Measurements from ENCODE around the gene CNTNAP2.
"Not testable (repeated sequence)": the region's sequence is repeated elsewhere in the genome, so short reads cannot be mapped to it uniquely, and the experiment has no call there.

The CNTNAP2 gene

DNA sequence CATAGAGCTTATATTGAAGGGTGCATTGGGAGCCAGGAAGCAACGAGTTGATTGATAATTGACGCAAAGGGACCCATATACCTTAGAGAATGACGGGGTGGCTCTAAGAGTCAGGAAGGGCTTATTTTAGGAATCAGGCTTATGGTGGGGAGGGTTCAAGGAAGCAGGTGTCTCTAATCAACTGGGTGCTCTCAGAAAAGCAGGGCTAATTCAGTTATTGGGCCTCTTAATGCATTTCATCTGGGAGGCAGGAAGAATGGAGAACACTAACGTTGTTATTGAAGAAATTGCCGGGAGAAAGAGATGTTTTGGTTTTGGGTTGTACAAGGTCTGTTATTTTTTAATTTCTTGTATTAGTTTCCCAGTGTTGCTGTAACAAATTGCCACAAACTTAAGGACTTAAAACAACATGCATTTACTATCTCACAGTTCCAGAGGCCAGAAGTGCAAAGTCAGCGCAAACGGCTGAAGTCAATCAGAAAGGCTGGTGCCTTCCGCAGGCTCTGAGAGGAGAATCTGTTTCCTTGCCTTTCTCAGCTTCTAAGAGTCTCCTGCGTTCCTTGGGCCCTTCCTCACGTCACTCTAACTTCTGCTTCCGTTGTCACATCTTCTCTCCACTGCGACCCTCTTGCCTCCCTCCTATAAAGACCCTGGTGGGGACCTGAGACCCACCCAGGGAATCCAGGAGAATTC is 2145.5 kb downstream of the CNTNAP2 start:
- DNase-seq, result no peak

DNA sequence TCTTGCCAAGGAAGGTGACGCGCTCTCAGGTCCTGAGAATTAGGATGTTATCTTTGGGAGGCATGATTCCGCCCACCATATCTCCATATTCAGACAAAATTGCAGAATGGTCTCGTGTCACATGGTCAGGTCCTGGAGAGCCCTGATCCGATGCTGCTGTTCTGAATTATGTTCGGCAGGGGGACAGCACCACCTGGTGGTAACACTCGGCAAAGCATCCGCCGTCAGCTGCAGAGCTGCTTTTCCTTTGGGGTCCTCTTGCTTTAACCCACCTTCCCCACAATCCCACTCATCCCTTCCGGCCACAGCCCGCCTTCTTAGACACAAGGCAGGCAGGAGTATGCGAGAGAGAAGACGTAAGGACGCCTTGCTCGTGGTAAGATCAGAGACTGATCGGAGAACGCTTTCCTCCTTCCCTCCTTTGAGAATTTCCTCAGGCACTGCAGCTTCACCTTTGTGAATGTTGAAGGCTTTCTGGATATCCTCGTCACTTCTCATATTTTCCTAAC is 2146.2 kb downstream of the CNTNAP2 start:
- peak; percentile 73 for DNase-seq

DNA sequence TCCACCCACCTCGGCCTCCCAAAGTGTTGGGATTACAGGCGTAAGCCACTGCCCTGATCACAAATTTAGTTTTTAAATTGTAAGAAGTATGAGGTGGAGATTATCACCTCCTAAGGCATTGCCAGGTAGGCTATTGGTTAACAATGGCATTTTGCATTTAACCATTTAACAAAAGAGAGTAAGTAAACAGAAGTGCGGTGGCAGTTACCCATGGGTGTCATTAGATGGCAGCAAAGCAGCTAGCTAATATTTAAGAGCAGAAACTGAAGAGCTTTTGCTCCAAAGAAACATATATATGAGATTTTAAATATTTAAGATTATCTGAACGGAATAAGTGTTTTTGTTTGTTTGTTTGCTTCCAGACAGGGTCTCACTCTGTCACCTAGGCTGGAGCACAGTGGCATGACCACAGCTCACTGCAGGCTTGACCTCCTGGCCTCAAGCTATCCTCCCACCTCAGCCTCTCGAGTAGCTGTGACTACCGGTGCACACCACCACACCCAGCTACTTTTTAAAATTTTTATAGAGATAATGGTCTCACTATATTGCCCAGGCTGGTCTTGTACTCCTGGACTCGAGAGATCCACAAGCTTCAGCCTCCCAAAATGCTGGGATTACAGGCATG is 2148.4 kb downstream of the CNTNAP2 start:
- DNase-seq, result no peak

- DNase-seq, result no peak
These were observed 2149.3 kb downstream of the CNTNAP2 start for GRCh38 chr7:148265896-148266295.

DNA sequence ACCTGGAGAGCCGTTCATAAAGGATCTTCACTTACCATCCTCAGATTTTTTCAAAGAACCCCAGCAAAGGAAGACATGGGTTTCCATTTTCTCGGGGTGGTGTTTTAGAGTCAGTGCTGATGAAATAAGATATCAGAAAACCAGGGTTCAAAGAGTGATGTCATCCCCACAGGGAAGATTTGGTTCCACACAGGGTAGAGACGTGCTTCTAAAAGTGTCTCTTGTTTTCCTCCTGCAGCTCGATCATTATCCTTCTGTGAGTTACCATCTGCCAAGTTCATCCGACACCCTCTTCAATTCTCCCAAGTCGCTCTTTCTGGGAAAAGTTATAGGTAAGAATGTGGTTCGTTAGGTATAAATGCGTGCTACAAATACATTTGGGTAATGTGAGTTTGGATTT is 2150.2 kb downstream of the CNTNAP2 start:
- DNase-seq, result no peak

DNA sequence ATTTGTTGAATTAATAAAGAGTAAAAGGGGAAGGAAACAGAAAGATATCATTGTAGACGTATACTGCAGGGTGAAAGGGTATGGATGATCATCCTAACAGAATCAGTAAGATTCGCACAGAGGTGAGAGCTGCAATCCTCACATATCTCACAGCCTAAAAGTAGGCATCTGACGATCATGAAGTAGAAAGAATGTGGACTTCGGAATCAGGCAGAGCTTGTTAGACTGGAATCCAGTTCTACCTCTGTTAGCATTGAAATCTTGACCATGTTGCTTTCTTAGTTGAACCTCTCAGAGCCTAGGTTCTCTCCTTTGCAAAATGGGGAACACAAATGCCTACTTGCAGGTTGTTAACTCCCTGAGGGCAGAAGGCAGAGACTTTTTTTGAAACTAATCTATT is 2154.0 kb downstream of the CNTNAP2 start:
- DNase-seq, result no peak

DNA sequence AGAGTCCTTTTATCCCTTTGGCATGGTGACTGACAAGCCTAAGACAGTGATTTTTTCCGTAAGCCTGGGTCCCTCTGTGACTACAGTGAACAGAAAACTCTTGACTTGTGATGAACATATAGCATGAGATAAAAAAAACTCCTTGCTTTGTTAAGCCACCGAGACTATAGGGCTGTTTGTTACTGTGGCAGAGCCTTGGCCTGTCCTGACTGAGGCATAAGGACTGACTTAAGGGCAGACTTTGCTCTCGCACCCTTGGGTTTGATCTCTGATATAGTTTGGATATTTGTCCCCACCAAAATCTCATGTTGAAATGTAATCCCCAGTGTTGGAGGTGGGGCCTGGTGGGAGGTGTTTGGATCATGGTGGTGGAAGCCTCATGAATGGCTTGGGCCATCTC is 2157.5 kb downstream of the CNTNAP2 start:
- DNase-seq, result no peak

DNA sequence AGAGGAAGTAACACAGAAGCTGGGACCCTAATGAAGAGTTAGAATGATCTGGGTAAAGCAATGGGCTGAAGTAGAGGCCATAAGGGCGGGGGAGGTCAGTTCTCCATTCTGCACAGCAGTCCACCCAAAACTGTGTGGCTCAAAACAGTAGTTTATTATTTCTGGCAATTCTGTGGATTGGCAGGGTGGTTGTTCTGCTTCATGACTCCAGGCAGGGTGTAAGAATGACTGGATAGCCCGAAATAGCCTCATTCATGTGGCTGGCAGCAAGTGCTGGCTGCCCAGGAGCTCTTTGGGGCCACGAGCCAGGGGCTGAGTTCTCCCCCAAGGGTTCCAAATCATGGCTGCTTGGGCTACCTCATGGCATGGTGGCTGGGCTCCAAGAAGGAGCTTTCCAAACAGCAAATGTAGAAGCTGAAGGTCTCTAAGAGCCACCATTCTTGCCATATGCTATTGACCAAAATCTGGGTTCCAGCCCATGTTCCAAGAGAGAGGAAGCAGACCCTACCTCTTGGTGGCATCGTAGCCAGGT is 2158.8 kb downstream of the CNTNAP2 start:
- DNase-seq, result no peak

GRCh38 chr7:148276314-148277041 is 2159.9 kb downstream of the CNTNAP2 start:
- DNase-seq, result no peak

DNA sequence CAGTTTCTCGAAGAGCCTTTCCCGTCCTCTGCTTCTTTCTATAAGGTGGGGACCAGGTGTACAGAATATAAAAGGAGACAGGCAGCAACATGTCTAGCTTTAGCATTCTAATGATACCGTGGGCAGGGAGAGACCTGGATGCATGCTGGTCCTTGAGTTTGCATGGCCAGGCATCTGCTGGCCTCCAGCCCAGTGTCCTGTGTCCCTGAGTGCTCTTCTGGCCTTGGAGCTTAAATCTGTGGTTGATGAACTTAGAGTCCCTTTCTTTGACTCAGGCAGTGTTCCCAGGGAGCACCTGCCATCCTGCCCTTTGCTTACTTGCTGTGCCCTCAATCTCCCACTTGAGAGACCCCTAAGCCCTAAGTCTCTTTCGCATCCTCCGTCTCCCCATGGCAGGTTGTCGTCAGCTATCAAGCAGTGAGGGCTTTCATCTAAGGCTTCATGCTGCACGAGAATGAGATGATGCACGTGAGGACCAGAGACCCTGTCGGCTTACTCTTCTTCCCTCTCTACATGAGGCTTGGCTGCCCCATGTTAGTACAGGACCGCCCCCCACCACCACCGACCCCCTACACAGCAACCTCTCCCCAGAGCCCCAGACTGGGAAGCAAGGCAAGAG is 2160.6 kb downstream of the CNTNAP2 start:
- no peak for DNase-seq

GRCh38 chr7:148286150-148286549 is 2169.5 kb downstream of the CNTNAP2 start:
- no peak for DNase-seq

DNA sequence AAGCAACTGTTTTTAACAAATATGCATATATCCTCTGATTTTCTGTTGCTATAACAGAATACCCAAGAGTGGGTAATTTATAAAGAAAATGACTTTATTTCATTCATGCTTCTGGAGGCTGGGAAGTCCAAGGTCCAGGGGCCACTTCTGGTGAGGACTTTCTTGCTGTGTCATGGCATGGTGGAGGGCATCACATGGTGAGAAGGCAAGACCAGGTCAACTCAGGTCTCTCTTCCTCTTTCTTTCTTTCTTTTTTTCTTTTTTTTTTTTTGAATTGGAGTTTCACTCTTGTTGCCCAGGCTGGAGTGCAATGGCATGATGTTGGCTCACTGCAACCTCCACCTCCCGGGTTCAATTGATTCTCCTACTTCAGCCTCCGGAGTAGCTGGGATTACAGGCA is 2170.9 kb downstream of the CNTNAP2 start:
- DNase-seq, result no peak

GRCh38 chr7:148288592-148289151 is 2172.1 kb downstream of the CNTNAP2 start:
- no peak for DNase-seq

DNA sequence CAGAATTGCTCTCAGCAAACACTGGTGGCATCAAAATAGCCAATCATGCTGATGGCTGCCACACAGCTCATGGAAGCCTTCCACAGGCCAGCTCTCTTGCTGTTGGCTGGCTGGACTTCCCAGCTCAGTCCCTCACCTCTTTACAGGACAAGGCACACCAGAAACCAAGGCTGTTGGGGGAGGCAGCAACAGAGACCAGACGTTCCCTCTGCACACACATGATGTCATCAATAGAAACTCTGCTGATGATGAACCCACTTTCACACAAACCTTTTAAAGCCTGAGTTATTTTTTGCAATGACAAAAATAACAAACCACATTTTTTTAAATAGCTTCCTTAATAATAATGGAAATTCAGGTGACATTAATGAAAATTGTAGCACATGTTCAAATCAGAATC is 2173.0 kb downstream of the CNTNAP2 start:
- no peak for DNase-seq

DNA sequence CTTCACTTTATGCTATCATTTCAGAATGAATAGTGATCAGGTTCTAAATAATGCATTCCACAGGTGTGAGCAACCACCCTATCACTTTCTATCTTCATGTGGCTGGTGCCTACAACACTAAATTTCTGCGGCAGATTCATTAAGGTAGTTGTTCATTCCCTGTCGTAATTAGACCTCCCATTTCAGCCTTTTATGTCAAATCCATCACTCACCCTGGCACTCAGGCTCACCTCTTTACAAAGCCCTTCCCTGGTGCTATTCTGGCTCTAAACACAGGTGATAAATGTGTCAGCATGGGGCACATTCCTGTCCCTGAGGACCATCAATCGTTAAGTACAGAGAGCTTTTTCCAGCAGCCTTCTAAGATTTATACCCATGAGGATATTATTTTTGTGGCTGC is 2173.9 kb downstream of the CNTNAP2 start:
- DNase-seq, result no peak

DNA sequence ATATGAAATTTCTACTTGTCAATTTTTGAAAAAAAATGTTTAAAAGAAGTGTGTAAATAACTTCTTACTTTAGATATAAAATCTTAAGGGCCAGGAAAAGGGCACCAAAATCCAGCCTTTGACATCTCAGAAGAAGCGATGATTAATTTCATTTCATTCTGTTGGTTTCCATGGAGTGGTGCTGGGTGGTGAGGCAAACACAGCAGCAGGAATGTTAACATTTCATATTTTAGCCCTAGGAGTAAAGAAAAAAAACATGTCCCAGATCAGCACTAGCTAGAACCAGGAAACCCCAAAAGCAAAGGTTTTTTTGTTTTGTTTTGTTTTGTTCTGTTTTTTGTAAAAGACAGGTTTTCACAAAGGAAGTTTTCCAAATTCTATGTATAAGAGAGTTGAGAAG is 2175.2 kb downstream of the CNTNAP2 start:
- DNase-seq, result no peak

- DNase-seq, result no peak
These were observed 2180.5 kb downstream of the CNTNAP2 start for GRCh38 chr7:148296994-148297644.

DNA sequence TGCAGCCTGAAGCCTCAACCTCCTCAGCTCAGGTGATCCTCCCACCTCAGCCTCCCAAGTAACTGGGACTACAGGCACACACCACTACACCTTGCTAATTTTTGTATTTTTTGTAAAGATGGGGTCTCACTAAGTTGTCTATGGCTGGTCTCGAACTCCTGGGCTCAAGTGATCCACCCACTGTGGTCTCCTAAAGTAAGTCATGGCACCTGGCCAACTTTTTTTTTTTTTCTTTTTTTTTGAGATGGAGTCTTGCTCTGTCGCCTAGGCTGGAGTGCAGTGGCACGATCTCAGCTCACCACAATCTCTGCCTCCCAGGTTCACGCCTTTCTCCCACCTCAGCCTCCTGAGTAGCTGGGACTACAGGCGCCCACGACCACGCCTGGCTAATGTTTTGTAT is 2182.2 kb downstream of the CNTNAP2 start:
- DNase-seq, result not testable (repeated sequence)

DNA sequence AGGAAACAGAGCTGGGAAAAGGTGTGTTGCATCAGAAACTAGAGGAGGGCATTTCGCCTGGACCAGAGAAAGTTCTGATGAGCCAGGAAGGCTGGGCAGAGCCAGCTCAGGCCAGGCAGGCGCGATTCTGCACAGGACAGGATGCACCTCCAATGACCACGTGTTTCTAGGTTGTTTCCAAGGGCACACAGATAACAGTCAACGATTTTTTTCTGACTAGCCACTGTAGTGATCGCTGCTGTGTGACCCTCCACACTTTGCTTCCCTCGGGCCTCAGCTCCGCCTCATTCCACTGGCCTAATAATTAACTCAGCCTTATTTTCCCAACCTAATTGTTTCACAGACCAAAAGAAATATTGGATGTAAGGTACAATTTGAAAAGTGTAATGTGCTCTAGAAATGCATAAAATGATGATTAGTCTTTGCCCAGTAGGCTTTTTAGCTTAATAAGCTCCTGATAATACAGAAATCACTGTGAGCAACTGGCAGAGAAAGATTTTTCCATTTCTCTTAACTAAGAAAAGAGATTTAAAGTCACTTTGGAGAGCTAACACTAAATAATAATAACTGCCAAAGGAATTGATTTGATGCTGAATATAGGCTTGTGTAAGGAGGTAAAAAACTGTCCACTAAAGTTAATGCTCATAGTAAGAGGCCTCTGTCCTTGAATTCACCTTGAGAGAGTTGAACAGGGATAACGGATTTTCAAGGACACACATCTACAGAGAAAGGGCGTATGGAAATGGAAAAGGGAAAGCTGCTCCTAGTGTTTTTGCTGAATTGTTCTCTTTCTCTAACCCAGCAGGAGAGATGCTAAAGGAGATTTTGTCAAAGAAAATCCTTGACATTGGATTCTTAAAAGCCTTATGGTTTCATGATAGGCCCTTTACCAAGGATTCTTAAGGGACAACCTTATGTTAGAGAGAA is 2183.0 kb downstream of the CNTNAP2 start:
- no peak for DNase-seq

DNA sequence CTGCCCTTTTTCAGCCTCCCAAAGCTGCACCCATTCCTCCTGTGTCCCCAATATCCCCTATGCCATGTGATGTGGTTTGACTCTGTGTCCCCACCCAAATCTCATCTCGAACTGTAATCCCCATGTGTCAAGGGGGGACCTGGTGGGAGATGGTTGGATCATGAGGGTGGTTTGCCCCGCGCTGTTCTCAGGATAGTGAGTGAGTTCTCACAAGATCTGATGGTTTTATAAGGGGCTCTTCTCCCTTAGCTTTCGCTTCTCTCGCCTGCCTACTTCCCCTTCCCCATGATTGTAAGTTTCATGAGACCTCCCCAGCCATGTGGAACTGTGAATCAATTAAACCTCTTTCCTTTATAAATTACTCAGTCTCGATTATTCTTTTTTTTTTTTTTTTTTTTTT is 2185.8 kb downstream of the CNTNAP2 start:
- not testable (repeated sequence) for DNase-seq
